GM21423 (cell line): ENCODE results near the gene TBX3.

Experiments used
- ATAC-seq: cut with Tn5 transposase; IDR thresholded peaks from one replicate; pipeline ENCODE4 v1.9.1; 2021; ENCODE audit warnings: mild to moderate bottlenecking, moderate library complexity; ENCODE audit not compliant: unreplicated experiment

The TBX3 gene

DNA sequence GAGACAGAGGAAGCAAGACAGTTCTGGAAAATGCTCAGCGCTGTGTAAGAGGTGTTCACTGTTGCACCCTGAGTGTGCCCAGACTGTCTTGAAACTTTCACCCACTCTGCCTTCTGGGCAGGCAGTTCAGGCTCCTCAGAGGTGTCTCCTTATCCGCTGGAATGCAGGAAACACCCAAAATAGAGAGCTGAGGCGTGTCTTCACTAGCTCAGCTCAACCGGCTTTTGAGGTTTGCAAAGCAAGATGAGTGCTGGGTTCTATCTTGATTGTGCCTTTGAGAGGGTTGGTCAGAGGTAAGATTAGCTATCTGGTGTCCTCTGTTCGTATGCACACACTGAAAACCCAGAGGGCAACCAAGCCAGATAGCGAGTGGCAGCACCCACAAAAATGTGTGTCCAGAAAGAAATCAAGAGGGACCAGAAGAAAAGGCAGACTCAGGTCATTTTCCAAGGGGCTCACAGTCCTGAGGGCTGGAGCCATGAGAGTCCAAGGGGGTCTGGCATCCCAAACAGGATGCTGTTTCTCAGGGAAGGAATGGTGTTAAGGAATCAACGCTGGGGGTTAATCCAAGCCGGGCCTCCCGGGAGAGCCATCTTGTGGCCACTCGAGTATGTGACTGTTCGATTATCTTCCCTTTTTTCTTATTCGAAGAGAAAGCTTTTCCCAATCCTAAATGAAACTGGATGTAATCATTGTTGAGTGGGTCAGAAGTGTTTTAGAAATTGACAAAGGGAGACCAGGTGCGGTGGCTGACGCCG lies 47.1 kb downstream of the TBX3 start:
- no peak for ATAC-seq

GRCh38 chr12:114631242-114631641 lies 52.7 kb downstream of the TBX3 start:
- ATAC-seq = no peak

GRCh38 chr12:114628199-114628598 lies 55.8 kb downstream of the TBX3 start:
- ATAC-seq = no peak

GRCh38 chr12:114627393-114627792 lies 56.6 kb downstream of the TBX3 start:
- ATAC-seq = no peak

- no peak for ATAC-seq
These were observed 58.6 kb downstream of the TBX3 start for GRCh38 chr12:114625294-114625851.

DNA sequence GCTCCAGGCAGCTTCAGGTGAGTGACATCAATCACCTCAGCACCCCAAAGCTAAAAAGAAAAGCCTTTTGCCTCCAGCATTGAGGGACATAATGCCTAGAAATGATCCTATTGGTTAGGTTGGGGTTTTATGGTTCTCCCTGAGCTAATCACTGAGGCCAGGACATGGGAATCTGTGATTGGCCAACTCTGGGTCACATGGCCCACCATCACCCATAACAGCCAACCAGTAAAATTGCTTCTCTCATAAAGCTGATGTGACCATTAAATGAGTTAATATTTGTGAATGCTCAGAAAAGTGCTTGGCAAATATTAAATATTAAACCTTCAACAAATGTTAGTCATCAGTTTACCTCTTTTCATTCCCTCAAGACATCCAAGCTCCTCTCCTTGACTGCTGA lies 60.2 kb downstream of the TBX3 start:
- no peak for ATAC-seq
